Stimulated activated CD4-positive, alpha-beta T cell treated with anti-CD3 and anti-CD28 coated beads, Interleukin-1b, Interleukin-23, amount 100 ng/mL, for 48 hours (primary cell): ENCODE results near the gene MTUS2.

Source experiments
- DNase-seq: peaks from one replicate; pipeline ENCODE4 v3.0.0-alpha.2; 2020

The MTUS2 gene

DNA sequence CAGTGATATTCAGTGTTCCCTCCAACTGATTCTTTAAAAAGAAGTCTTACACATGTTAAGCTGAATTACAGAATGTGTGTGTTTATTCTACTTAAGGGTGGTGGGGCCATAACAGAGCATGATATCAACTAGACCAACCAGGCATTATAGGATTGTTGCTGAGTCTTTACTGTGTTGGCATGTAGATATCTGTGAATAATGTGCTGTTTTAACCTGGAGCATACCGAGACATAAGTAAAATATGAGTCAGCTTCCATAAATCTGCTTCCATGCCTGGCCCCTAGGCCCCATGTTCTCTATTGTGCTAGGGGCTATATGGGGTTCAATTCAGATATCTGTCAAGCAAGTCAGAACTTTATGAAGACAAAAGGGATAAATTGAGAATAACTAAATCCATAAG is 295.7 kb downstream of the MTUS2 start:
- DNase-seq, result no peak

DNA sequence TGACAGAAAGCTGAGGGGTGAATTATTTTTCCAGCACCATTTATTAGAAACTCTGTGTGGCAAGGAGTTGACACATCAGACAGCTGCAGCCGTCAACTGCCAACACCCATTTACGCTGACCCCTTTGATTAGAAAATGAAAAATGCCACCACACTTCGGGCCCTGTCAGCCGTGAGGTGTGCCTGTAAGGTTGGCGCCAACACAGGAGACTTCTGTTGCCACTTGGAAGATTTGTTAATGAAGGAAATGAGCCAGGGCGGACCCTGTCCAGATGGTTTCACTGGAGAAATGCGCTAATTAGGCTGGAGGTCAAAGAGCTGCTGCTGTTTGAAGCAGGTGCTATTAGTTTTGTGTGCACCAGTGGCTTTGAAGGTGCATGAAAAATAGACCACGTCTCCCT is 297.5 kb downstream of the MTUS2 start:
- DNase-seq, result no peak

DNA sequence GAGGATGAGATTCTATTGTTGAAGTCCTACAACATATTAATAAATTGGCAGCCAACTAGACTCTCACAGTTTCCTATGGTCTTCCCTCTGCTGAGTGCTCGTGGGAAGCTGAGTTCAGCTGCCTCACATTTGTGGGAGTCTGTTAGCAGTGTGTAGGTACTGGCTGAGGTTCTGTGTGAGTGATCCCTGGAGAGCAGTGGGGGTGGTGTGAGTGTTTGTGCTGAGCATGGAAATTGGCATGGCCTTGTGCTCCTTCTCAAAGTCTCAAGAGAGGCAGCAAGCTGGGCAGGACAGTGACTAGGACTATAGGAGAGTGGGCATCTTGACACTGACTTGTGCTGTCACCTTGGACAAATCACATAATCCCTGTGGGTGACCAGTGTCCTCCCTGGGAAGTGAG is 298.3 kb downstream of the MTUS2 start:
- no peak for DNase-seq

DNA sequence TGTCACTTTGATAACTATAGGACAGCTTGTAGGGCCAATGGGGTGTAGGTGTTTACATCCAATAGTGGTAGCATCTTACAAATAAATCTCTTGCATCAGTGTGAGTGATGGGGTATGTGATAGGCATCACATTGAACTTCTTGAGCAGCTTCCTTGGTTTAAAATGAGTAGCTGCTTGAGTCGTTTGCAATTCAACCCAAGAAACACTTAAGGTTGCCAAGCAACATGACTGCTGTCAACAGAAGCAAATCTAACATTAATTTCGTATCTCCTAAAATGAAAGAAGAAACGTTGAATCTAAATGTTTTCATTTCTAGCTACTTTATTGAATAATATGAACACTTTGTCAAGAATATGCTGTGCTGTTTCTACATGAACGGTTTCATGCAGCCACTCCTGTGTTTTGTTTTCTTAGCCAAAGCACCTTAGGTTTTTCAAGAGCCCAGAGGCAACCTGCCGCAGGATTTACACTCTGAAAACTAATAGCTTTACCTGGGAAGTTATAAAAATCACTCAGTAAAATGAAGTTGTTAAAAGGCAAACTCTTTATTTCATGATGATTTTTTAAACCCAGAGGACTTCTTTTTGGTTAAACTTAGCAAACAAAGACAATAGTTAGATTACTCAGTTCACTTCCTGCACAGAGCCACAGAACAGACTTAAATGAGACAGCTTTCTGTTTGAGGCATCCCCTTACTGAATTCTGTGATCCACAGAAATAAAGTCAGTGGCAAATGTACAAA is 305.2 kb downstream of the MTUS2 start:
- no peak for DNase-seq

DNA sequence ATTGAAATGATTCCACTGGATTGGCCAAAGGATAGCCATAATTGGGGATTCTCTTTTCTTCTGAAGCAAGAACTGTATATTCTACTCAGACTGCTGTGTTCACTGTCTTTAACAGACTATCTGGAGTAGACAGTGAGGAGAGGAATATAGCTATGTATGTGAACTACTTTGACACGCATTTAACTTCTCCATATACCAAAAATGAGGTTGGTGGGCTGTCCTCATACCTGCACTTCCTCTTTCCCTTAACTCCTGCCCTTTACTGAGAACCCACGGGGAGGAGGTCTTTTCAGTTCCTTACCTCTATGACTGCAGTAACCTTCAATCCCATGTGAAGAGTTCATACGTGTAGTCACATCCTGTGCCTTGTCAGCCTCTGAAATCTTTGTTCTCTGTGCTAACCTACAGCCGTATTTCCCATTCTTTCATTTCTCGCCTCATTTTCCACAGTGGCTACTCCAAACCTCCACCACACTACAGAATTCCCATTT is 305.8 kb downstream of the MTUS2 start:
- no peak for DNase-seq

DNA sequence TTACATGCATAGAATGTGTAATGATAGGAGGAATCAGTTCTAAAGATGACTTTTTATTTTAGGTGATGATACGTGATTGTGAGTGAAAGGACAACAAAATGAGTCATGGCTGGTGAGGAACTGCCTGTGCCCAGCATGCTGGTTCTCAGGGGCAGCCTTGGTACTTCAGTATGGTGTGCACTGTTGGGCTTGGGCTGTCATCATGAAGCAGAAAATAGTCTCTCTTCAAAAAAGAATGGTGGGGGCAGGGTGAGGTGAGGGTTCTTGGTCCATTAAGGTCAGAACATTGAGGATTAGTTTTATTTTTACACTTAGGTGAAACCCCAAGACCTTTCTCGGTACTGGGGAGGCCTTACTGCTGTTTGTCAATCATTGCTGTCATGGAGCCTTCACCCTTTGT is 309.5 kb downstream of the MTUS2 start:
- no peak for DNase-seq

DNA sequence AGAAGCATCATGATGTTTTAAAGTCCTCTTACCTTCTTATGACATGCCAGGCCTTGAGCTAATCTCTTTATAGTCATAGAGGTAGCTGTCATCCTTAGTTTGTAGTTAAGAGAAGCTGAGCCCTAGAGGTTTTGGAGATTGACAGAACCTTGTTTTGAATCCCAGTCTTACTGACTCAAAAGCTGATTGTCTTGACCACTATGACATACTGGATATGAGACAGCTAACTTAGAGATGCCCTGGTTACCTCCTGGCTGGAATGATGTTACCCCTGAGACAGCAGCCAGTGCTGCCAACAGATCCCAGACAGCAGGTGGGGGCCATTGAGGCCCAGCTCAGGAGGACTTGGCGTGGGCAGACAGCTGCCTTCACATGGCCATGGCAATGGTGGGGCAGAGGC is 311.0 kb downstream of the MTUS2 start:
- no peak for DNase-seq

DNA sequence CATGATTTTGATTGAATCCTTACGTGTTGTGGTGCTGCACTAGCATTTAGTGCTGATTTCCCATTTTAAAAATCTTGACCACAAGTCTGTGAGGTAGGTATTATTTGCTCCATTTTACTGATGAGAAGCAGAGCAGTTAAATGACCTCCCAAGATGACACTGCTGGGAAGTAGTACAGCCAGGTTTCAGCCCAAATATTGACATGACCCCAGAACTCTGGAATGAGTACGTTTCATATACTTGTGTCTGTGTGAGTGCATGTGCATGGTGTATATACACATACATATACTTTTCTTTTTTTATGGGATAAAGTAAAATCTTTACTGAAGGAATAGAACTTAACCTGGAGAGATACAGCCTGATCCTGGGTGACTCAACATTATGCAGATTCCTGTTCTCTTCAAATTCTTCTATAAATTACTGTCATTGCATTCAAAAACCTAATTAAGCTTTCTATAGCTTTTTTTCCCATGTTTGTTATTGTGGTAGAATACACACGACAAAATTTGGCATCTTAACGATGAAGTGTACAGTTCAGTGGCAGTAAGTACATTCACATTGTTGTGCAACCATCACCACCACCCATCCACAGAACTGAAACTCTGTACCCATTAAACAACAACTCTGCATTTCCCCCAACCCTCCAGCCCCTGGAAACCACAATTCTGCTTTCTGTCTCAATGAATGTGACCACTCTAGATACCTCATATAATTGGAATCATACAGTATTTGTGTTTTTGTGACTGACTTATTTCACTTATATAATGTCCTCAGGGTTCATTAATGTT is 311.9 kb downstream of the MTUS2 start:
- DNase-seq, result no peak

DNA sequence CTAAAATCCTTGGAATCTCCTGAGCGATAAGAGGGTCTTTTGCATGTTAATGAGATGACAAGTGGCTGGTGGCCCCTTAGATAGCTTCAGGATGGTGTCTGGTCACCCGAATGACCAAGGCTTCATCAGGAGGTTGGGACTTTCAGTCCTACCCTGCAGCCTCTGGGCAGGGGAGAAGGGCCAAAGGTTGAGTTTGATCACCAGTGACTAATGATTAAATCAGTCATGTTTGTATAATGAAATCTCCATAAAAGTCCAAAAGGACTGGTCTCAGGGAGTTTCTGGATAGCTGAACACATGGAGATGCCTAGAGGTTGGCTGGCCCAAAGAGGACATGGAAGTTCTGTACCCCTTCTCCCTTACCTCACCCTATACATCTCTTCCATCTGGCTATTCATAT is 316.2 kb downstream of the MTUS2 start:
- DNase-seq, result no peak

DNA sequence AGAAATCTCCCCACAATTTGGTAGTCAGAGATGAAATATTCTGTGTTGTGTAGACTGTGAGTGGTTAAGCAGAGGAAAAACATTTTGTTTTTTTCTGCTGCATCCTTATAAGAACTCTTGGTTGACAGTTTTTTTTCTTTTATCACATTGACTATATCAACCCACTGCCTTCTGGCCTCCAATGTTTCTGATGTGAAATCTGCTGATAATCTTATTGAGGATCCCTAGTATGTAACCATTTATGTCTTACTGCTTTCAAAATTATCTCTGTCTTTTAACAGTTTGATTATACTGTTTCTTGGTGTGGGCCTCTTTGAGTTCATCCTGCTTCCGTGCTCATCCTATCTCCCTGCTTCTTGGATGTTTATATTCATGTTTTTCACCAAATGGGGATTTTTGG is 316.9 kb downstream of the MTUS2 start:
- DNase-seq, result no peak

DNA sequence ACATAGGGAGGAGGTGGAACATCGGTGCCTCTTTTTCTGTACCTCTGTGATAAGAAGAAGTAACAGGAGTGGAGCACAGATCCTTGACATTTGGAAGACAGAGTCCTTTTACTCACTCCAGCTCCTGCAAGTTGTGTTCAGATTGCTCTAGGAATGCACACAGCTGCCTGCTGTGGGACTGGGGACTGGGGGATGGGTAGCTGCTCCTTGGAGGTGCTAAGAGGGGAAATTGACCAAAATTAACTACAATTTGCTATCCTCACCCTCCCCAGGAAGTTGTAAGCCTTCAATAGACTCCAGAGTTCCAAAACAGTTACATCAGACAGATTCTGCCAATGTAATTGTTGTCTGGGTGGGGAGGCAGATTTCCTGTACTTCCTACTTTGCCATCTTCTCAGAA is 317.9 kb downstream of the MTUS2 start:
- DNase-seq, result no peak

DNA sequence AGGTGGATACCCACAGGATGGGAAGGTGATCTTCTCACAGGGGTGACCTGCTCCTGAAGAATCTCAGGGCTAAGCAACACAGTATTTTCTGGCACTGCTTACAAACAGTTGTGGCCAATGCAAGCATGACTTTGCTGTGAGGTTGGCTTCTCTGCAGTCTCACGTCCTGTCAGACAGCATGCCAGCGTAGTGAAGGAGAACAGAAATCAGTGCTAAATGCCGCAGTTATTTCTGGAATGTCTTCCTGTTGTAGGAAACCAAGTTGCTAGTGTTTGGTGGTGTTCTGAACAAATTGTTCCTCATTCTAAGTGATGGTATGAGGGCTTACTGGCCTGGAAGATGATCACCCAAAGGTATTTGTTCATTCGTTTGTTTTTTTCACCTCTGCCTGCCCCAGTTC is 320.1 kb downstream of the MTUS2 start:
- DNase-seq, result no peak

DNA sequence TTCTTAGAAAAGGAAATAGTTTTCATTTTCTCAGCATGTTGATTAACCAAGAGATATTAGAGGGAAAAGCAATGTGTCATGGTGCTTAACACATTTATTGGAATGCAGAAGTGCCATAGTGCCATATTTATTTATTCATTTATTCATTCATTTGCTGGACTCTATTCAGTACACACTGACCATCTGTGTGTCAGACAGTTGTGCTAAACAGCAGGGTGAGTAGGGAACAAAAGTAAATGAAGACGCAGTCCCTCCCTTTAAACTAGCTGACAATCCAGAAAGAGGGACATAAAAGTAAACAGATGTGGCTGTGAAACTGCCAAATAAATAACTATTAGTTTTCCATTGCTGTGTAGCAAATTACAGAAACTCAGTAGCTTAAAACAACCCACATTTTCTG is 323.7 kb downstream of the MTUS2 start:
- no peak for DNase-seq

DNA sequence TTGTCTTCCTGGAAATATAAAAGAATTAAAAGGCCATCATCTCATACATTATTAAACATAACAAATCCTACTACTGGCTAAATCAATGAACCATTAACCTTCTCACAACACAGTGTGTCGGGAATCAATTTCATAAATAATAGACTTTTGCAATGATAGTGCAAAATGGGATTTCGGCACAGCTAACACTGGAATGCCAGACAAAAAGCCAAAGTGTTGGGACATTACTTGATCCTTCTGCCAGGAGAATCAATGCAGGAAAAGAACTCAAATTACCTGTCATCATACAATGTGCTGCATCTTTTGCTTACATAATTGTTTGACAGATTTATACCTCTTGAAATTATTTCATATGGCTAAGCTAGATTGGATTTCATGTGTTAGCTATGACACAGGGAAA is 334.3 kb downstream of the MTUS2 start:
- no peak for DNase-seq

DNA sequence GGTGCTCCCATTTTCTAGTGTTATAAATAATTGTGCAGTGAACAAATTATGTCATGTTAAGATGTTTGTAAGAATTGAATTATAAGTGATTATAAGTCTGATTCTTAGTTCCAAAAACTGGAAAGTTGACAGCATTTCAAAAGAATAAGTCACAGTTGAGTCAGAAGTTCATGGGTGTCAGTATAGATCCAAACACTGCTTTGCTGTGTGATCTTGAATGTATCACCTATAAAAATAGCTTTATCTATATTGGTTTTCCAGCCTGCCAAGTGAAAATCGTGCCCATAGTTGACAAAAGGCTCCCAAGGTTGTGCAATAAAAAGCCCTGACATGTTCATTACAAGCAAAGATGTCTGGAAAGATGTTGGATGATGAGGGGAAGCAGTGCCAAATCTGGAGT is 336.0 kb downstream of the MTUS2 start:
- no peak for DNase-seq

DNA sequence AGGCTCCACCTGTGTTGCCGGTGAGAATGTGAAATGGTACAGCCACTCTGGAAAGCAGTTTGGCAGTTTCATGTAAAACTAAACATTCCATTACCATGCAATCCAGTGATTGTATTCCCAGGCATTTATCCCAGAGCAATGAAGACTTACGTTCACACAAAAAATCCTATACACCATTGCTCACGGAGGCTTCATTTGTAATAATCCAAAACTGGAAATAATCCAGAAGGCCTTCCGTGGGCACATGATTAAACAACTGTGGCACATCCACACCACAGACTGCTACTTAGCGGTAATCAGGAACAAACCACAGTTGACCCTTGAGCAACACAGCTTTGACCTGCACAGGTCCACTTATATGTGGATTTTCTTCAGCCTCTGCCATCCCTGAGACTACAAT is 339.7 kb downstream of the MTUS2 start:
- no peak for DNase-seq

DNA sequence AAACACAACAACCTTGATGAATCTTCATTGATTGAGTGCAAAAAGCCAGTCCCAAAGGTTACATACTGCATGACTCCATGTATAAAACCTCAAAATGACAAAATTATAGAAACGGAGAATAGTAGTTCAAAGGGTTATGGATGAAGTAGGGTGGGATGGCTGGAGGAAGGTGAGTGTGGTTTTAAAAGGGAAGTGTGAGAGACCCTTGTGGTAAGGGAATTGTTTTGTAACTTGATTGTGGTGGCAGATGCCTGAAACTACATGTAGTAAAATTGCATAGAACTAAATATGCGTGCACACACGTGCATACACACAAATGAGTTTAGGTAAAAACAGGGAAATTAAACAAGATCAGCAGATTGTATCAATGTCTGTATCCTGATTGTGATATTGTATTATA is 340.7 kb downstream of the MTUS2 start:
- DNase-seq, result no peak

DNA sequence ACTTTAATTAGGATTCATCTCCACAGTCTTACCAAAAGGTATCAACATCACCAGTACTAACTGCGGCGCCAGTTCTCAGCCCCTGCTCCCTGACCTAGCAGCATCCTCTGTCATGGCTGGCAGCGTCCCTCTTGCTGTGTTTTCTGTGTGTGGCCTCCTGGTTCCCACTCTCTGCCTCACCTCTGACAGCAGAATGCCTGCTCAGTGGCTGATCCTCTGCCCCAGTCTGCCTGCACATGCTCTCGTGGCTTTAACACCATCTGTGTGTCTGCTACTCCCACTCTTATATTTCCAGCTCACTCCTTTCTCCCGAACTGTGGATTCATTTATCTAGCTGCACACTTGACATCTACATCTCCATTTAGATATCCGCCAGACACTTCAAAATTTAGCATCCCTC is 341.5 kb downstream of the MTUS2 start:
- DNase-seq, result no peak

DNA sequence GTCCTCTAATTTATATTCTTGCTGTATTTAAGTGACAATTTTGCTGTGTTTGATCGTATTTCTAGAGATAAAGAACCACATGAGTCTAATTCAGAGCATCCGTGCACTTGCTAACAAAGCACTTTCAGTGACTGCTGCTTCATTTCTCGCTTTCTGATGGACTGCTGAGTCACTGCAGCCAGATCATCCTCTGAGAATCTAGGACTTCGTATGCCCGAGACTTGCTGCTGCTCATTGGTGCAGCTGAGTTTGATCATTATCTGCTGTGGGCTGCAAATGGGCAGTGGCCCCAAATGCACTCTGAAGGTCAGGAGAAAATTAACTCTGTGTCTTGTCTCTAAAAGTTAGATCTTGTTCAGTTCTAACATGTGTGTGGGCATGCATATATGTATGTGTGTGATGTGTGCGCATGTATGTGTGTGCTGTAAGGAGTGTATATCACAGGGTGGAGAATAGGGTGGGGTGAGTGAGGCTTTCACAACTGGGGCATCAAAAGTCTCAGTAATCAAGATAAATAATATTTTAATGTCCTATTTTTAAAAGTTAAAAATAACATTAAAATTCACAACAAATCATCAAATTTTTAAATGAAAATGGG is 342.6 kb downstream of the MTUS2 start:
- DNase-seq, result no peak

DNA sequence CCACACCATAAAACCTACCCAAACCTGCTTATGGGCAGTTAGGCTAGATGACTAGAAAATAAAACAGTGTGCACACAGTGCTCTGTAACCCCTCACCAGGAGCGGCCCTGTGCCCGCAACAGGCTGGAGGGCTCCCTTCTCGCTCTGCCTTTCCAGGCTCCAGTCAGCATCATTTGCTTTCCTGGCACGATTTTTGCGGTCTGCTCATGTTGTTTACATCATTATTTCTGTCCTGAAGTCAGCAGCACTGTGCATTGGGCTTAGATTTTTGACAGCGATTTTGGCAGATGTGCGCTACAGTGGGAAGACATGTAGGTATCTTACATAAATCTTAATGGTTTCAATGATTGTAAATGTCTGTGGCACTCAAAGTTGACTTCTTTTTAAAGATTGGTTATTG is 344.0 kb downstream of the MTUS2 start:
- DNase-seq, result no peak

DNA sequence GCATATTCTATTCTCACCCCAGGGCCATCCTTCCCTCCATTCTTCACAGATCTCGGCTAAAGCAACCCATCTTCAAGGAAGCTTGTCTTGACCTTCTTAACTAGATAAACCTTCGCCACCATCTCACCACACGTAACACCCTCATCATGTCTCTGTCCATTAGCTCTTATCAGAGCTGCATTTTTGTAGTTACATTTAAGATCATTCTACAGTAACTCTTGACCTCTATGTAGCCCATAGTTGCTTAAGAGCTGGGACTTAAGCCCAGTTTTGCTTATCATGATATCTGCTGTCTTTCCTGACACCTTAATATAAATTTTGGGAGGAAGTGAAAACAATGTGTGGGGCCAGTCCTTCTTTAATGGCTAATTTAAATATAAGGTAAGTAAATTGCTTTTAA is 345.1 kb downstream of the MTUS2 start:
- DNase-seq, result no peak

DNA sequence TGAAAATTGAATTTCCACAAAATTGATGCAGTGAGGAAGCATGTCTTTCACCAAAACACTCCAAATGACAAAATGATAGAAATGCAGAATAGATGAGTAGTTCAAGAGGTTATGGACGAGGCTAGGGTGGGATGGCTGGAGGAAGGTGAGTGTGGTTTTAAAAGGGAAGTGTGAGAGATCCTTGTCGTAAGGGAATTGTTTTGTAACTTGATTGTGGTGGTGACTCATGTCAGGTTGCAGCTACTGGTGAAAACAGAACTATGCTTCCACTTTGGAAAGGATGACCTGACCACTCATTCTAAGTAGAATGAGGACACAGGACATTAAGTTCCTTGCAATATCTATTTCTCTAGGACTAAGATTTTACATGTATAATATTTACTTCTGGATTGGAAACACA is 345.7 kb downstream of the MTUS2 start:
- no peak for DNase-seq

DNA sequence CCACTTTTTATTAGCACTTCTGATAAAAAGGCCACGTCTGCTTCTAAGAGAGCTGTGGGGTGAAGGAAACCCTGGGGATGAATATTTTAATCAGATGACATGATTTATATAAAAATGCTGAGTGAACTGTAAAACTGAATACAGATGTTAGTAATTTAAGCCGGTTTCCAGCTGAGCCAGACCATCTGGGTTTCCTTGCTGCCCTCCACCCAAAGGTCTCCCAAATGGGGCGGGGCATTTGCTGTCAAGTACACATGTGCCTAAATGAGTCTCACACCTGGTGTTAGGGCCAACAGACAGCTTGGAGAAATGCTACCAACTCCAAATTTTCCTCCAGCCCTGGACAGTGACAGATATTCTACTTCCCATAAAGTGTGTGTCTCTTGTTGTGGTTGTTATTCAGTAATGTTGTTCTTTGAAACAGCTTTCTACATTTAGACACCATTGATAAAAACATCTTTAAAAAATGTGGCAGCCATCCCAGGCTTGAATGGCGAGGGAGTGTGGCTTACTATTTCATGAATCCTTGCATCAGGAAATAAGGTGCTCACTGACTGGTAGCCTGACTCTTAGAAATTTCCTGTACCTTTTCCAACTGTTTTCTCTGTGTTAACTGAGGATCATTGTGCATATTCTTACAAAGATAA is 350.4 kb downstream of the MTUS2 start:
- DNase-seq, result no peak

DNA sequence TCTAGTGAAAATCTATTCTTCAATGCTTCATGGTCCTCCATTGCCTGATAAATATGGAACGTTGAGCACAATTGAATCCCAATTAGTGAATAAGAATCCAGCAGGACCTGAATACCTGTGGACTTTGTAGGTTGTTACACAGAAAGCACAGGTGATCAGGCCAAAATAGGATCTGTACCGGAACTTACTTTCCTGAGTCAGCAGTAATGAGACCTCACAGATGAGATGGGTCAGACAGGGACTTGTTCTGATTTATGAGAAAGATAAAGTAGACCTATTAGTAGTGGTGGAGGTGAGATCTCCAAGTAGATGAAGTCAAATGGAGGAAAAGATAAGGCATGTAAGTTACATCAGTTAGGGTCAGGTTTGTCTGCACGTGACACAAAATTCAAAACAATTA is 351.1 kb downstream of the MTUS2 start:
- no peak for DNase-seq
